ENCODE data around the gene SLC19A1.

The SLC19A1 gene

GRCh38 chr21:45494135-45494850 is 47.9 kb downstream of the SLC19A1 start:
- in situ Hi-C loops (cut with HindIII; ENCODE audit: low pct_unique_long_range_greater_than_20kb, low sequenced_read_pairs), result no loop called here
- no peak for DNase-seq (ENCODE audit: low read depth in 1 of 2, low spot score in 1 of 2)
- no peak for TF ChIP-seq JUND (IDR thresholded peaks at IDR 0.05; ENCODE audit: low read depth)

GRCh38 chr21:45493401-45494001 is 48.7 kb downstream of the SLC19A1 start:
- DNase-seq (ENCODE audit: low read depth in 1 of 2, low spot score in 1 of 2), result no peak
- TF ChIP-seq JUND (IDR thresholded peaks at IDR 0.05; ENCODE audit: low read depth), result no peak
- in situ Hi-C loops (cut with HindIII; ENCODE audit: low pct_unique_long_range_greater_than_20kb, low sequenced_read_pairs), result no loop called here

DNA sequence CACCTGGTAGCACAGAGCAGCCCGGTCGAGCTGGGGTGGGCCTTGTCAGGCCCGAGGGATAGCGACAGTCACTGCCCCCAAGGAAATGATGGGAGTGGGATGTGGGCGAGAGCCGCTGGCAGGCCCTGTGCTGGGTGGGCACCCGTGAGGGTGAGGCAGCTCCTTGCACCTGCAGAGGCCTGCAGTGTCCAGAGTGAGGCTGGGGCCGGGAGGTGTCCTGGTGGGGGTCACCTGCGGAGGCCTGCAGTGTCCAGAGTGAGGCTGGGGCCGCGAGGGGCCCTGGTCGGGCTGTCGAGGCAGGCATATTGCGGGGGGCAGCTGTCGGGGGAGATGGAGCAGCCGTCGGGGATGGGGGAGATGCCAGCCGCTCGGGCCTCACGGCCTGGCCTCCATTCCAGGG is 49.5 kb downstream of the SLC19A1 start:
- no peak for DNase-seq (ENCODE audit: low read depth in 1 of 2, low spot score in 1 of 2)
- no peak for TF ChIP-seq JUND (IDR thresholded peaks at IDR 0.05; ENCODE audit: low read depth)
- in situ Hi-C loops (cut with HindIII; ENCODE audit: low pct_unique_long_range_greater_than_20kb, low sequenced_read_pairs), result no loop called here

DNA sequence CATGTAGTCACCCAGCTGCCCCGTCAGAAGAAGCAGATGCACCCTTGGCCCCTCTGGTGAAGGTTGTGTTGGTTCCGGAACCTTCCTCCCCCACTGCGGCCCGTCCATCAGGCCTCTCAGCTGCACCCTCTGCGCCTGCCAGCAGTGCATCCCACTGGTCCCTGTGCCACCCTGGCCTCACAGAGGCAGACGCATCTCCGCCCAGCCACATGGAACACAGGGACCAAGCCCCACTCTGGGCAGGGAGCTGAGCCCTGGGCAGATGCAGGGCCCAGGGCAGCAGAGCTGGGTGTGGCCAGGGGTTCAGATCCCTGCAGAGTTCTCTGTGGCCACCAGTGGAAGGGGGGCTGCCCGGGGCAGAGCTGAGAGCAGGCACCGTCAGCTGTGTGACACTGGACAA is 50.6 kb downstream of the SLC19A1 start:
- DNase-seq (ENCODE audit: low read depth in 1 of 2, low spot score in 1 of 2), result no peak
- in situ Hi-C loops (cut with HindIII; ENCODE audit: low pct_unique_long_range_greater_than_20kb, low sequenced_read_pairs), result no loop called here
- no peak for TF ChIP-seq JUND (IDR thresholded peaks at IDR 0.05; ENCODE audit: low read depth)

- TF ChIP-seq JUND (IDR thresholded peaks at IDR 0.05; ENCODE audit: low read depth), result no peak
- in situ Hi-C loops (cut with HindIII; ENCODE audit: low pct_unique_long_range_greater_than_20kb, low sequenced_read_pairs), result no loop called here
- no peak for DNase-seq (ENCODE audit: low read depth in 1 of 2, low spot score in 1 of 2)
Observed at GRCh38 chr21:45491056-45491455, 51.2 kb downstream of the SLC19A1 start.

DNA sequence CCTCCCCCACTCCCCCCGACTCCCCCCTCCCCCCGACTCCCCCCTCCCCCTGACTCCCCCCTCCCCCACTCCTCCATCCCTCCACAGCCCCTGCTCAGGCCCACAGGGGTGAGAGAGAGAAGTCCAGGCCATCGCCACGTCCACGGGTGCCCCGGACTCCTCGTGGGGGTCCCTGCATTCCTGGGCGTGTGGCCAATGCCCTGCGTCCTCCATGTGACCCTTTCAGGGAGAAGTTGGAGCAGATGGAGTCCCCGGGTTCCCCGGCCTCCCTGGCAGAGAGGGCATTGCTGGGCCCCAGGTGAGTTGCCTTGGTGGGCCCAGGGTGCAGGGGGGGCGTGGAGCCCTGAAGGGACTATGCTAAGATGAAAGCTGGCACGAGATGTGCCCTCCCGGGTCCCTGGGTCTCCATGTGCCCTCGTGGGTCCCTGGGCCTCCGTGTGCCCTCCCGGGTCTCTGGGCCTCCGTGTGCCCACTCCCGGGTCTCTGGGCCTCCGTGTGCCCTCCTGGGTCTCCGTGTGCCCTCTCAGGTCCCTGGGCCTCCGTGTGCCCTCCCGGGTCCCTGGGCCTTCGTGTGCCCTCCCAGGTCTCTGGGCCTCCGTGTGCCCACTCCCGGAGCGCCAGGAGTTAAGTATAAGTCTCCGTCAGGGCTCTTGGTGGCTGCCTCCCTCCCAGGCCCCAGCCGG is 52.0 kb downstream of the SLC19A1 start:
- DNase-seq (ENCODE audit: low read depth in 1 of 2, low spot score in 1 of 2), result no peak
- TF ChIP-seq JUND (IDR thresholded peaks at IDR 0.05; ENCODE audit: low read depth), result no peak
- in situ Hi-C loops (cut with HindIII; ENCODE audit: low pct_unique_long_range_greater_than_20kb, low sequenced_read_pairs), result no loop called here

- DNase-seq (ENCODE audit: low read depth in 1 of 2, low spot score in 1 of 2), result no peak
- TF ChIP-seq JUND (IDR thresholded peaks at IDR 0.05; ENCODE audit: low read depth), result no peak
- in situ Hi-C loops (cut with HindIII; ENCODE audit: low pct_unique_long_range_greater_than_20kb, low sequenced_read_pairs), result no loop called here
Observed at GRCh38 chr21:45489722-45489982, 52.6 kb downstream of the SLC19A1 start.

DNA sequence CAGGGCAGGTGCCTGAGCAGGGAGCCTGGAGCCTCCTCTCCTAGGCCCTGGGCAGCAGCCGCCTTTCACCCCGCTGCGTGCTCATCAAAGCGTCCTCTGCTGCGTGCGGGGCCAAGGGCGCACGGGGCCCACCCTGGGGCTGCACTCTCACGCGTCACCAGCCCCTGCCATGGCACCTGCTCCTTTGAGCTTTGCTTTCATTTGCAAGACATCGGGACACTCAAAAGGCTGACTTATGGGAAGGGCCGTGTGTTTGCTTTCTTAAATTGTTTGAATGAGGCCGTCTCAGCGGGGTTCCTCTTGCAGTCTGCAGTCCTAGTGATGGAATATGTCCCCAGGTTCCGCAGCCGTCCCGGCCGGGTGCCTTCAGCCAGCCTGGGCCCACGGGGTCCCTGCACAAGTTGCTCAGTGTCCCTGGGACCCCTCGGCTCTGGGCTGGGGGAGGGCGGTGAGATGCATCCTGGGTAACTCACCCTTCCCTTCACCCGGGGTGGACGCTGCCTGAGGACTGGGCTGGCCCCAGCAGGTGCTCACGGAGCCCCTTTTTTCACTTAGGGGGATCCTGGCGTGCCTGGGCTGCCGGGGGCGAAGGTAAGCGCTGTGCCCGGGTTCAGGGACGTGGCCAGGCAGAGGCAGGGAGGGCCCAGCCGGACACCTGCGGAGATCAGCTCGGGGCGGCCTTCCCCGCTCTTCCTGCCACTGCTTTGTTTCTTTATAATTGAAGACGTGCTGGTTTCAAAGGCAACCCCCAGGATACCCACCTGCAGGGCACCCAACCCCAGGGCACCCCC is 53.1 kb downstream of the SLC19A1 start:
- TF ChIP-seq JUND (IDR thresholded peaks at IDR 0.05; ENCODE audit: low read depth), result no peak
- DNase-seq (ENCODE audit: low read depth in 1 of 2, low spot score in 1 of 2), result no peak

GRCh38 chr21:45487891-45488600 is 54.2 kb downstream of the SLC19A1 start:
- in situ Hi-C loops (cut with HindIII; ENCODE audit: low pct_unique_long_range_greater_than_20kb, low sequenced_read_pairs), result no loop called here
- DNase-seq (ENCODE audit: low read depth in 1 of 2, low spot score in 1 of 2), result no peak
- TF ChIP-seq JUND (IDR thresholded peaks at IDR 0.05; ENCODE audit: low read depth), result no peak

More for the DNA sequence above, 53.1 kb downstream of the SLC19A1 start:
- in situ Hi-C loops (cut with HindIII; ENCODE audit: low pct_unique_long_range_greater_than_20kb, low sequenced_read_pairs), result no loop called here

- DNase-seq (ENCODE audit: low read depth in 1 of 2, low spot score in 1 of 2), result no peak
- in situ Hi-C loops (cut with HindIII; ENCODE audit: low pct_unique_long_range_greater_than_20kb, low sequenced_read_pairs), result no loop called here
- no peak for TF ChIP-seq JUND (IDR thresholded peaks at IDR 0.05; ENCODE audit: low read depth)
Observed at GRCh38 chr21:45487161-45487806, 55.0 kb downstream of the SLC19A1 start.

DNA sequence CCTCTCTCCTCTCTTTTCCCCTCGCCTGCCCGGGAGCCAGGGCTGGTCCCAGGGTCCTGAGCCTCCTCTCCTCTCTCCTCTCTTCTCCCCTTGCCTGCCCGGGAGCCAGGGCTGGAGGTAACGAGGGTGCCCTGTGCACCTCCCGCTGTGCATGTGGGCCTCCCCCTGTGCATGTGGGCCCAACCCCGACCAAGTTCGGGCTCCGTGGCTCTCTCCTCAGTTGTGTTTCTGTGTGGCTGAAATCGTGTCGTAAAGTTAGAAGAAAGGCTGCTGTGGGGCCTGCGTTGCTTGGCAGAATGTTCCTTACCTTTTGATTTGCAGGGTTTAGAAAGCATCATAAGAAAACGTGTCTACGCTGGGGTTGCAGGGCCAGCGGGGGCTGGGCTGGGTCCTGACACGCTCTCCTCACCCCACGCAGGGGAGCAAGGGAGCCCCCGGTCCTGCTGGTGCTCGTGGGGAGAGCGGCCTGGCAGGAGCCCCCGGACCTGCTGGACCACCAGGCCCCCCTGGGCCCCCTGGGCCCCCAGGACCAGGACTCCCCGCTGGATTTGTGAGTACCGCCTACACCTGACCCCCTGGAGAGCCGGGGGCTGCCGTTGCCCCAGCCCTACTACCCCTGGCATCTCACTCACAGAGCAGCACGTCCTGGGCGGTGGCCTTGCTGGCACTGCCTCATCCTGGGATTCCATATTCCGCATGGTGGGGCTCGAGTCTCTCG is 55.6 kb downstream of the SLC19A1 start:
- DNase-seq (ENCODE audit: low read depth in 1 of 2, low spot score in 1 of 2), result no peak
- in situ Hi-C loops (cut with HindIII; ENCODE audit: low pct_unique_long_range_greater_than_20kb, low sequenced_read_pairs), result no loop called here
- no peak for TF ChIP-seq JUND (IDR thresholded peaks at IDR 0.05; ENCODE audit: low read depth)

Data from T47D (cell line).